GM12801 (cell line): Measurements from ENCODE around the gene MTR.

ENCODE experiments used
- TF ChIP-seq, protein P1 (sequence below): IDR thresholded peaks from one replicate; pipeline ENCODE4 v1.5.1; 2011; ENCODE audit warnings: control low read depth; ENCODE audit not compliant: insufficient read length; ENCODE audit errors: extremely low read depth

The MTR gene

GRCh38 chr1:236922190-236922589 lies 127.1 kb downstream of the MTR start:
- TF ChIP-seq, protein P1, sequence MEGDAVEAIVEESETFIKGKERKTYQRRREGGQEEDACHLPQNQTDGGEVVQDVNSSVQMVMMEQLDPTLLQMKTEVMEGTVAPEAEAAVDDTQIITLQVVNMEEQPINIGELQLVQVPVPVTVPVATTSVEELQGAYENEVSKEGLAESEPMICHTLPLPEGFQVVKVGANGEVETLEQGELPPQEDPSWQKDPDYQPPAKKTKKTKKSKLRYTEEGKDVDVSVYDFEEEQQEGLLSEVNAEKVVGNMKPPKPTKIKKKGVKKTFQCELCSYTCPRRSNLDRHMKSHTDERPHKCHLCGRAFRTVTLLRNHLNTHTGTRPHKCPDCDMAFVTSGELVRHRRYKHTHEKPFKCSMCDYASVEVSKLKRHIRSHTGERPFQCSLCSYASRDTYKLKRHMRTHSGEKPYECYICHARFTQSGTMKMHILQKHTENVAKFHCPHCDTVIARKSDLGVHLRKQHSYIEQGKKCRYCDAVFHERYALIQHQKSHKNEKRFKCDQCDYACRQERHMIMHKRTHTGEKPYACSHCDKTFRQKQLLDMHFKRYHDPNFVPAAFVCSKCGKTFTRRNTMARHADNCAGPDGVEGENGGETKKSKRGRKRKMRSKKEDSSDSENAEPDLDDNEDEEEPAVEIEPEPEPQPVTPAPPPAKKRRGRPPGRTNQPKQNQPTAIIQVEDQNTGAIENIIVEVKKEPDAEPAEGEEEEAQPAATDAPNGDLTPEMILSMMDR = no peak

- TF ChIP-seq, protein P1 = no peak
These were observed 130.3 kb downstream of the MTR start for GRCh38 chr1:236925386-236925785.

DNA sequence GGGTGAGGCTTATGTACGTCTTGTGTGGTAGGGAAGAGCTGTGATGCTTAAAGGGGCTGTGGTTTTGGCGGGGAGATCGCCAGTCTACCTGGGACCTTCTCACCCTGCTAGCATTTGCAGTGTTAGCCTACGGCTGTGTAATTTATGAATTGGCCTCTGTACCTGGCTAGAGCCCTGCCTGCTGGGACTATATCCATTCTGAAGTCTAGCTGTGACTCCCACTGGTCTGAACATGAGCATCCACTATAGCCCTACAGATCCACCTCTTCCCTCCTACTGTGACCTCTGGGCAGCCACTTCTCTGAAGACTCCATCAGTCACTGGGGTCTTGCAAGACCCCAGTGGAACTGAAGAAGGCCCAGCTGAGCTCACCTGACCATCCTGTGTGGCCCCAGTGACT lies 135.4 kb downstream of the MTR start:
- TF ChIP-seq, protein P1 = no peak

DNA sequence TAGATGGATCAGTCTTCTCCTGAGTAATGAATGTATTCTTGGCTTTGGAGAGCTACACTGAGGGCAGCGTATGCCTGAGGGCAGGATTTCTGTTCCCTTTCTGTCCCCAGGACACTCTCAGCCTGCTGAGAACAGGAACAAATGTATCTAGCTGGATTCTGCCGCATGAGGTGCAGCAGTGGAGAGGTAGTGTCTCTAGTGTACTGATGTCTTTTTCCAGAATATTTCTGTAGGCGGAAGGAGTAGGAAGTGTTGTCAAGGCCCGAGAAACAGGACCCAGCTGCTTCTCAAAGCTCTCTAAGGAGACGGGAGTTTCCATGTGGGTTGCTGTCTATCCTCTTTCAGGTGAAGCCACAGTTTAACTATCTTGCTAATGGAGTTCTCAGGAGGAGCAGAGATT lies 143.7 kb downstream of the MTR start:
- TF ChIP-seq, protein P1 = no peak

GRCh38 chr1:236942431-236942830 lies 147.3 kb downstream of the MTR start:
- TF ChIP-seq, protein P1 = no peak

DNA sequence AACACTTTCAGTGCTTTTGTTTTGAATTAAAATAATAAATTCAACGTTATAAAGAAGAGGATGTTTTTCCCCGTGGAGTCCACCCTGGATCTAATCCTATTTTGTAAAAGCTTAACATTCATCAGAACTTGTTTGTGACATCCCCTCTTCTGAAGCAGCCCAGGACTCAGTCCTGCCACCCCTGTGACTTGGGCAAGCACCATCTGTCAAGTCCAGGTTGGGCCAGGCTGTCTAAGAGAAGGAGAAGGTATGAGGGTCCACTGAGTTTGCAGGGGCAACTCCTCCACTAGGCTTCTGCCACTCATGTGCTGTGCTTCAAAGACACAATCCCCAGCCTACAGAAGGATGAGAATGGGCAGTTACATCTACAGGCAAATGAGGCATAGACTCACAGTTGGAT lies 149.5 kb downstream of the MTR start:
- TF ChIP-seq, protein P1 = no peak

- TF ChIP-seq, protein P1 = no peak
These were observed 149.9 kb downstream of the MTR start for GRCh38 chr1:236945002-236945401.

GRCh38 chr1:236947794-236948193 lies 152.7 kb downstream of the MTR start:
- TF ChIP-seq, protein P1 = no peak
